Calu3 (cell line): ENCODE results near the gene PGM5. TPM values are rescaled to one million over a fixed set of nuclear protein-coding genes. Genes with fewer than 3 reads are reported as not detected.
"Not testable (repeated sequence)": the region's sequence is repeated elsewhere in the genome, so short reads cannot be mapped to it uniquely, and the experiment has no call there.

ENCODE experiments used
- Bru-seq: library from RNA; stranded (reverse); fragments of 400-500 nt; gene quantifications from one replicate; lab custom pipeline; 2021; lab: Mats Ljungman, UMichigan
- BruChase-seq, 2 experiments: library from RNA; stranded (reverse); fragments of 400-500 nt; gene quantifications; one replicate each; lab custom pipeline; 2021; lab: Mats Ljungman, UMichigan
- BruUV-seq: library from RNA; stranded (reverse); fragments of 400-500 nt; replicated peaks from 2 replicates; lab custom pipeline; 2021; lab: Mats Ljungman, UMichigan
- CTCF ChIA-PET: fragments of 300-600 bp; sonication (Branson Sonifier 250); formaldehyde crosslinking; loops from one replicate; lab custom pipeline; 2022; ENCODE audit warnings: antibody characterized with exemption; lab: Charles Lee
- DNase-seq: peaks from one replicate; pipeline ENCODE4 v3.0.0; 2022
- H3K27ac Mint-ChIP-seq: one replicate; pipeline ENCODE4 v1.8.0; 2022; ENCODE audit warnings: mixed read lengths; ENCODE audit not compliant: unreplicated experiment
- H3K27me3 Mint-ChIP-seq: one replicate; pipeline ENCODE4 v1.8.0; 2022; ENCODE audit warnings: mixed read lengths; ENCODE audit not compliant: unreplicated experiment
- H3K36me3 Mint-ChIP-seq: one replicate; pipeline ENCODE4 v1.8.0; 2022; ENCODE audit warnings: mild to moderate bottlenecking, moderate library complexity, mixed read lengths; ENCODE audit not compliant: insufficient read depth, unreplicated experiment
- H3K4me1 Mint-ChIP-seq: one replicate; pipeline ENCODE4 v1.8.0; 2022; ENCODE audit warnings: mild to moderate bottlenecking, low read depth, mixed read lengths; ENCODE audit not compliant: unreplicated experiment
- H3K4me3 Mint-ChIP-seq: one replicate; pipeline ENCODE4 v1.8.0; 2022; ENCODE audit warnings: mild to moderate bottlenecking, low read depth, moderate library complexity, mixed read lengths; ENCODE audit not compliant: unreplicated experiment
- H3K9me3 Mint-ChIP-seq: one replicate; pipeline ENCODE4 v1.8.0; 2022; ENCODE audit warnings: low read depth, mixed read lengths; ENCODE audit not compliant: unreplicated experiment
- intact Hi-C: fragments of 100-400 bp; cut with micrococcal nuclease; formaldehyde crosslinking; loops from one replicate; pipeline ENCODE4 v1.10.0; 2022; ENCODE audit not compliant: unreplicated experiment
- long read RNA-seq: library from polyadenylated mRNA; stranded (forward); transcript quantifications from one replicate; pipeline ENCODE4 v2.0.0, GENCODE V29; 2022
- total RNA-seq: library from RNA; stranded (reverse); gene quantifications from 2 replicates; pipeline ENCODE4 v1.2.3, GENCODE V29; 2022

Gene PGM5
- total RNA-seq (0.87 TPM in 1 of 2 replicates, not detected in the other), Bru-seq, nascent RNA (percentile 10 among the genes with signal in this experiment), BruChase-seq, experiment 1, labeled RNA remaining after a 6-hour chase (percentile 4 among the genes with signal in this experiment), BruChase-seq, experiment 2, labeled RNA remaining after a 2-hour chase (percentile 7 among the genes with signal in this experiment)
- long read RNA-seq = 0 reads

GRCh38 chr9:68356380-68357118, at the start of gene PGM5:
PGM5 (plus strand) TSS chr9:68356611; CDS start chr9:68357128, 517 bp downstream.
- H3K27ac Mint-ChIP-seq, H3K9me3 Mint-ChIP-seq, H3K4me1 Mint-ChIP-seq, intact Hi-C loops, BruUV-seq: not testable (repeated sequence)
- DNase-seq = peak; percentile 6
- Mint-ChIP-seq H3K4me3 (peak within 1 kb of the TSS; percentile 63), H3K36me3 (peaks cover 10% of the 10 kb centered on the region), H3K27me3 (peaks cover 29% of the 10 kb centered on the region)
- CTCF ChIA-PET = interaction anchor here (0.7 kb wide), 1 partner anchor 172 kb away, joined by 4 read pairs; no protein-coding TSS in a partner anchor

- H3K27me3 Mint-ChIP-seq, H3K36me3 Mint-ChIP-seq, intact Hi-C loops, DNase-seq, H3K9me3 Mint-ChIP-seq, H3K27ac Mint-ChIP-seq, H3K4me1 Mint-ChIP-seq, H3K4me3 Mint-ChIP-seq, CTCF ChIA-PET, BruUV-seq: not testable (repeated sequence)
Observed at GRCh38 chr9:68307127-68307526, 49.3 kb upstream of the PGM5 start.

GRCh38 chr9:68307654-68308053, 48.8 kb upstream of the PGM5 start:
- intact Hi-C loops, H3K9me3 Mint-ChIP-seq, CTCF ChIA-PET, H3K27ac Mint-ChIP-seq, DNase-seq, H3K4me1 Mint-ChIP-seq, H3K36me3 Mint-ChIP-seq, H3K27me3 Mint-ChIP-seq, BruUV-seq, H3K4me3 Mint-ChIP-seq: not testable (repeated sequence)

GRCh38 chr9:68311208-68311607, 45.2 kb upstream of the PGM5 start:
- CTCF ChIA-PET, DNase-seq, H3K9me3 Mint-ChIP-seq, H3K4me1 Mint-ChIP-seq, intact Hi-C loops, BruUV-seq, H3K27me3 Mint-ChIP-seq, H3K27ac Mint-ChIP-seq, H3K36me3 Mint-ChIP-seq, H3K4me3 Mint-ChIP-seq: not testable (repeated sequence)

DNA sequence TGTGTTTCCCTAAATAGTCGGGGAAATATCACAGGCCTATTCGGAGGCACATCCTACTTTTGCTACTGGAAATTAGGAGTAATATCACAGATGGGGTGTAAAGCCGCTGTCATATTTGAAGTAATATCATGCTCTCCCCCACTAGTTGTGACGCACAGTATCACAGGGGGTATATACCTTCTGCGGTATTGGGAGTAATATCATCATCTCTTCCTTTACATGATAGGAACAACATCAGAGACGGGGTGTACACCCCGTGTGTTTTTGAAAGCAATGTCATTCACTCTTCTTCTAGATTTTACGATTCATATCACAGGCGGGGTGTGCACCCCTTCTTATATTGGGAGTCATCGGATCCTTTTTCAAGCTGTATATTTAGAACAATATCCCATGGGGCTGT, 38.2 kb upstream of the PGM5 start:
- H3K27ac Mint-ChIP-seq, BruUV-seq, CTCF ChIA-PET, H3K4me3 Mint-ChIP-seq, H3K36me3 Mint-ChIP-seq, DNase-seq, intact Hi-C loops, H3K9me3 Mint-ChIP-seq, H3K27me3 Mint-ChIP-seq, H3K4me1 Mint-ChIP-seq: not testable (repeated sequence)

DNA sequence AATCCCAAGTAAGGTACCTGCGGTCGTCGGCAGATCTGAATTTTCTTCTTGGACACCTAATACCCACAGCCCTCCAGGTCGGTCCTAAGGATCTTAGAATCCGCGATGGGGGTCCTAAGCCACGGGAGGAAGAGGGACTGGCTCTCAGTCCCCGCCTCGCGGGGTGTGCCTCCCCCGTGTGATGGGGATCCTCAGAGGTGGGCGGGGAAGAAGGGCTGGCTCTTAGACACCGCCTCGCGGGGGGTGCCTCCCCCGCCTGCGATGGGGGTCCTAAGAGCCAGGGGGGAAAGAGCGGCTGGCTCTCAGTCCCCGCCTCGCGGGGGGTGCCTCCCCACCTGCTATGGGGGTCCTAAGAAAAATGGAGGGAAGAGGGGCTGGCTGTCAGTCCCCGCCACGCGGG, 32.7 kb upstream of the PGM5 start:
- H3K4me1 Mint-ChIP-seq, H3K27ac Mint-ChIP-seq, H3K36me3 Mint-ChIP-seq, H3K4me3 Mint-ChIP-seq, BruUV-seq, H3K27me3 Mint-ChIP-seq, intact Hi-C loops, CTCF ChIA-PET, DNase-seq, H3K9me3 Mint-ChIP-seq: not testable (repeated sequence)

DNA sequence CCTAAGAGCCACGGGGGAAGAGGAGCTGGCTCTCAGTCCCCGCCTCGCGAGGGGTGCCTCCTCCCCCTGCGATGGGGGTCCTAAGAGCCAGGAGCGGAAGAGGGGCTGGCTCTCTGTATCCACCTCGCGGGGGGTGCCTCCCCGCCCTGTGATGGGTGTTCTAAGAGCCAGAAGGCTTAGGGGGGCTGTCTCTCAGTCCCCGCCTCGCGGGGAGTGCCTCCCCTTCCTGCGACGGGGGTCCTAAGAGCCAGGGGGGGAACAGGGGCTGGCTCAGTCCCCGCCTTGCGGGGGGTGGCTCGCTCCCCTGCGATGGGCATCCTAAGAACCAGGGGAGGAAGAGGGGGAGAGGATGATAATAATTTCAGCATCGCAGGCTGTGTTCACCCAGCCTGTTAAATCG, 31.9 kb upstream of the PGM5 start:
- H3K9me3 Mint-ChIP-seq, CTCF ChIA-PET, intact Hi-C loops: not testable (repeated sequence)

GRCh38 chr9:68329106-68329505, 27.3 kb upstream of the PGM5 start:
- H3K36me3 Mint-ChIP-seq = not testable (repeated sequence)

More for the DNA sequence above, 31.9 kb upstream of the PGM5 start:
- not testable (repeated sequence) for H3K4me3 Mint-ChIP-seq, BruUV-seq, H3K36me3 Mint-ChIP-seq, H3K27me3 Mint-ChIP-seq, H3K27ac Mint-ChIP-seq, H3K4me1 Mint-ChIP-seq, DNase-seq

DNA sequence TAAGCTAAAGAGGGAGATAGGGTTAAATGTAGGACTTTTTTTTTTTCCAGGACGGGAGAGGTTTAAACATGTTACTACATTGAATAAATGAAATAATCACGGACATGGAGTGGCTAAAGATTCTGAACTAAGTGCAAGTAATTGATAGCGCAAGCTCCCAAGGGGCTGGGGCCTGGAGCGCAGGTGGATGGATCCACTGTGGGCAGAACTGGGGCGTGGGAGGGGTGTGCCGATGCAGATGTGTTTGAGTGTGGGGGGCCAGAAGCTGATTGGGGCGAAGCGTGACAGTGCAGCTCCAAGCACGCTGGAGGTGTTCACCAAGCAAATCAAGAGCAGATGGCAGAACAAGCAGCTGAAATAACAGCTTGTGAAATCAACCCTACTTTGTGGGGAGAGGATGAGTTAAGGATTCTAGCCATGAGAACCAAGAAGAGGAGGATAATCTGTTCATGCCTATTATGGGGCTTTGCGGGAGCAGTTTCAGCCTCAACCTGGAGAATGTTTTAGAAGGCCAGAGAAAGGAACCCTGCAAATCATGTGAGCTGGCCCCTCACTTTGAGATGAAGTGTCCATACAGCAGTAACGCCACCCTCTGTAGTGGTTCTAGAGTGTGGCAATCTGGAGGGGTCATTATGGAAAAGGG, 25.8 kb upstream of the PGM5 start:
- H3K9me3 Mint-ChIP-seq, H3K27ac Mint-ChIP-seq, CTCF ChIA-PET, H3K4me1 Mint-ChIP-seq, intact Hi-C loops, H3K4me3 Mint-ChIP-seq, BruUV-seq, H3K27me3 Mint-ChIP-seq, DNase-seq, H3K36me3 Mint-ChIP-seq: not testable (repeated sequence)

More at GRCh38 chr9:68329106-68329505, 27.3 kb upstream of the PGM5 start:
- H3K27ac Mint-ChIP-seq, H3K4me3 Mint-ChIP-seq, CTCF ChIA-PET, DNase-seq, intact Hi-C loops, H3K4me1 Mint-ChIP-seq, H3K9me3 Mint-ChIP-seq, H3K27me3 Mint-ChIP-seq, BruUV-seq: not testable (repeated sequence)
